ENCODE measurements around the gene CDH22. TPM values are rescaled to one million over a fixed set of nuclear protein-coding genes. Genes with fewer than 3 reads are reported as not detected.

Gene CDH22
- total and polyA plus RNA-seq, 2 donors from 2014 or later: 0.19 to 1.6 TPM

DNA sequence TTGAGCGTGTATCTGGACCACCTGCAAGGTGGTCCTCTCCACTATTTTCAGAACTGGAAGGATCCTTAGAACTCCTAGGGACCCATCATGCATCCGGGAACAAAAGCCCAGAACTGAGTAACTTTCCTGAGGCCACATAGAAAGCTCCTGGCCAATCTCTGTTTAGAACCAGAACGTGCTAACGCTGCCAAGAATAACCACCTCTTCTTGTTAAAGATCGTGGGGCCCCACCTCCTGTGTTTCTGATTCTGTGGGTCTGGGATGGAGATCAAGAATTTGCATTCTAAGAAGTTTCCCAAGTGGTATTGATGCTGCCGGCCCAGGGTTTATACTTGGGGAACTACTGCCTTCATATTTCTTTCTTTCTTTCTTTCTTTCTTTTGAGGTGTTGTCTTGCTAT is 176.9 kb downstream of the CDH22 start:
- Histone ChIP-seq H3K27me3 (ENCODE audit: control insufficient read depth, insufficient read depth, low read length) (peaks cover 2% of the 10 kb centered on the region), H3K9ac (ENCODE audit: low read length in 3 of 3) (no peak overlapping the region), H3K9me3 (ENCODE audit: control insufficient read depth in 2 of 3, insufficient read depth in 1 of 3, low read length in 3 of 3) (no peaks in the 10 kb centered on the region), H3K4me1 (ENCODE audit: control insufficient read depth in 2 of 3, insufficient read depth in 2 of 3, low read depth in 1 of 3, low read length in 3 of 3) (peaks cover 0 to 3% (median 0%) of the 10 kb centered on the region in 3 donors), H3K4me3 (ENCODE audit: low read length in 3 of 3) (no peak overlapping the region), H3K36me3 (ENCODE audit: control insufficient read depth in 2 of 3, insufficient read depth in 3 of 3, low read length in 3 of 3) (no peaks in the 10 kb centered on the region), H3K27ac (ENCODE audit: low read depth in 2 of 2, low read length in 2 of 2) (no peak overlapping the region)
- DNase-seq (peak in 1 of 5 donors; percentile 21), FAIRE-seq (no peak)
- TF ChIP-seq, protein P1, sequence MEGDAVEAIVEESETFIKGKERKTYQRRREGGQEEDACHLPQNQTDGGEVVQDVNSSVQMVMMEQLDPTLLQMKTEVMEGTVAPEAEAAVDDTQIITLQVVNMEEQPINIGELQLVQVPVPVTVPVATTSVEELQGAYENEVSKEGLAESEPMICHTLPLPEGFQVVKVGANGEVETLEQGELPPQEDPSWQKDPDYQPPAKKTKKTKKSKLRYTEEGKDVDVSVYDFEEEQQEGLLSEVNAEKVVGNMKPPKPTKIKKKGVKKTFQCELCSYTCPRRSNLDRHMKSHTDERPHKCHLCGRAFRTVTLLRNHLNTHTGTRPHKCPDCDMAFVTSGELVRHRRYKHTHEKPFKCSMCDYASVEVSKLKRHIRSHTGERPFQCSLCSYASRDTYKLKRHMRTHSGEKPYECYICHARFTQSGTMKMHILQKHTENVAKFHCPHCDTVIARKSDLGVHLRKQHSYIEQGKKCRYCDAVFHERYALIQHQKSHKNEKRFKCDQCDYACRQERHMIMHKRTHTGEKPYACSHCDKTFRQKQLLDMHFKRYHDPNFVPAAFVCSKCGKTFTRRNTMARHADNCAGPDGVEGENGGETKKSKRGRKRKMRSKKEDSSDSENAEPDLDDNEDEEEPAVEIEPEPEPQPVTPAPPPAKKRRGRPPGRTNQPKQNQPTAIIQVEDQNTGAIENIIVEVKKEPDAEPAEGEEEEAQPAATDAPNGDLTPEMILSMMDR (IDR thresholded peaks at IDR 0.05; ENCODE audit: borderline replicate concordance, extremely low read depth, insufficient read depth): no peak
- intact Hi-C loops (cut with DNase I): no loop called here

DNA sequence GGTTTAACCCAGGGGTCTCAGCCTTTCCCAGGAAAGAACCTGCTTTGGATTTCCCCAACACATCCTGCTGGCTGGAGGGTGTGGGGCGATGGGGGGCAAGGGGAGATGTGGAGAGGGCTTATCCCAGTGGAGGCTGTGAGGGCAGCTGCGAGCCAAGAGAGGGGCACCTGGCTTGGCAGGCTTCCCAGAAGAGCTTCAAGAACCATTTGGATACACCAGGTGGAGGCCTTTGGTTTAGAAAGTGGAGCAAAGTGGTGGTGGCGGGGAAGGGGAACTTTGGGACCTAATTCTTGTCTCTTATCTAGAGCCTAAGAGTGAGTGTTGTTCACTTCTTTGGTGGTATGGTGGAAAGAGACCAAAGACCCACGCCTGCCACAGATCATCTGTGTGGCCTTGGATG is 177.8 kb downstream of the CDH22 start:
- Histone ChIP-seq H3K27me3 (ENCODE audit: control insufficient read depth, insufficient read depth, low read length) (peaks cover 2% of the 10 kb centered on the region), H3K27ac (ENCODE audit: low read depth in 2 of 2, low read length in 2 of 2) (no peak overlapping the region), H3K4me1 (ENCODE audit: control insufficient read depth in 2 of 3, insufficient read depth in 2 of 3, low read depth in 1 of 3, low read length in 3 of 3) (peaks cover 0 to 3% (median 0%) of the 10 kb centered on the region in 3 donors), H3K36me3 (ENCODE audit: control insufficient read depth in 2 of 3, insufficient read depth in 3 of 3, low read length in 3 of 3) (no peaks in the 10 kb centered on the region), H3K9me3 (ENCODE audit: control insufficient read depth in 2 of 3, insufficient read depth in 1 of 3, low read length in 3 of 3) (no peaks in the 10 kb centered on the region), H3K9ac (ENCODE audit: low read length in 3 of 3) (no peak overlapping the region), H3K4me3 (ENCODE audit: low read length in 3 of 3) (no peak overlapping the region)
- FAIRE-seq: no peak
- DNase-seq: peak in 1 of 5 donors; percentile 51
- TF ChIP-seq, protein P1 (IDR thresholded peaks at IDR 0.05; ENCODE audit: borderline replicate concordance, extremely low read depth, insufficient read depth): no peak
- intact Hi-C loops (cut with DNase I): no loop called here

DNA sequence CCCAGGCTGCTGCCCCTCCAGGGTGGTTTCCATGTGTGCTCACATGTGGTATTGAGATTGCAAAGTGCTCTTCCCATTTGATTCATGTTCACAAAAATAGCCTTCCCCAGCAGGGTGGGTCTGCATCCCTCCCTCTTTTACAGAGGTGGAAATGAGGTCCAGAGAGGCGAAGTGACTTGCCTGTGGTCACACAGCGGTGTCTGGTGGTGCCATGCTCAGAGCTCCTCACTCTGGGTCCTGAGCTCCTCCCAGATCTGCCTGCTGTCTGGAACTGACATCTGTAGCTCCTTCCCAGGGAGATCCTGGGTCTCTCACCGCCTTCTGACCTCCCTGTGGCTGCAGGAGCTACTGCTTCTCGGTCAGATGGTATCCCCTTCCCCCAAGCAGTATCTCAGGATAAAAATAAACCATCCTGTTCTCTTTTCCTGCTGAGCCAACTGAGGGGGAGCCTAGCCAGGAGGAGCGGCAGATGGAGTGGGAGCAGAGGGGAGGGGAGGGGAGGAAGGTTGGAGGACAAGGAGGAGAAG is 178.3 kb downstream of the CDH22 start:
- Histone ChIP-seq H3K27ac (ENCODE audit: low read depth in 2 of 2, low read length in 2 of 2) (no peak overlapping the region), H3K27me3 (ENCODE audit: control insufficient read depth, insufficient read depth, low read length) (peaks cover 2% of the 10 kb centered on the region), H3K4me3 (ENCODE audit: low read length in 3 of 3) (no peak overlapping the region), H3K9ac (ENCODE audit: low read length in 3 of 3) (no peak overlapping the region), H3K9me3 (ENCODE audit: control insufficient read depth in 2 of 3, insufficient read depth in 1 of 3, low read length in 3 of 3) (no peaks in the 10 kb centered on the region), H3K36me3 (ENCODE audit: control insufficient read depth in 2 of 3, insufficient read depth in 3 of 3, low read length in 3 of 3) (no peaks in the 10 kb centered on the region), H3K4me1 (ENCODE audit: control insufficient read depth in 2 of 3, insufficient read depth in 2 of 3, low read depth in 1 of 3, low read length in 3 of 3) (peaks cover 0 to 3% (median 0%) of the 10 kb centered on the region in 3 donors)
- peak in 1 of 5 donors; percentile 18 for DNase-seq
- intact Hi-C loops (cut with DNase I): no loop called here
- FAIRE-seq: no peak
- TF ChIP-seq, protein P1 (IDR thresholded peaks at IDR 0.05; ENCODE audit: borderline replicate concordance, extremely low read depth, insufficient read depth): no peak
